Liver (tissue), 9 donors: ENCODE results near the gene ODAM. TPM values are rescaled to one million over a fixed set of nuclear protein-coding genes. Genes with fewer than 3 reads are reported as not detected.
"Not testable (repeated sequence)": the region's sequence is repeated elsewhere in the genome, so short reads cannot be mapped to it uniquely, and the experiment has no call there.

Source experiments
- DNase-seq: peaks from one replicate; pipeline ENCODE4 v3.0.0-alpha.2; 2017; ENCODE audit warnings: low spot score
- H3K27ac ChIP-seq, 2 donors: one replicate each; pipeline ENCODE4 v1.7.0; 2013; ENCODE audit warnings: inconsistent platforms in 2 of 2, low read length in 2 of 2, control low read depth in 1 of 2, low read depth in 1 of 2, mild to moderate bottlenecking in 1 of 2
- H3K27me3 ChIP-seq, 4 donors: one replicate each; pipeline versions ENCODE4 v1.6.1 to v1.7.0; 2013; ENCODE audit warnings: low read length in 3 of 4, inconsistent platforms in 1 of 4, mild to moderate bottlenecking in 1 of 4, moderate library complexity in 1 of 4; ENCODE audit not compliant: control insufficient read depth in 4 of 4, insufficient read depth in 4 of 4
- H3K36me3 ChIP-seq, 4 donors: one replicate each; pipeline versions ENCODE4 v1.6.1 to v1.7.0; 2013; ENCODE audit warnings: low read length in 3 of 4, mild to moderate bottlenecking in 3 of 4, low read depth in 1 of 4, moderate library complexity in 1 of 4; ENCODE audit not compliant: control insufficient read depth in 4 of 4, insufficient read depth in 3 of 4
- H3K4me1 ChIP-seq, 4 donors: one replicate each; pipeline versions ENCODE4 v1.6.1 to v1.7.0; 2013; ENCODE audit warnings: low read length in 3 of 4, mild to moderate bottlenecking in 3 of 4, moderate library complexity in 1 of 4; ENCODE audit not compliant: control insufficient read depth in 4 of 4, insufficient read depth in 4 of 4
- H3K4me3 ChIP-seq, 3 donors: one replicate each; pipeline versions ENCODE4 v1.6.1 to v1.7.0; 2013; ENCODE audit warnings: low read length in 3 of 3, control low read depth in 1 of 3, low read depth in 1 of 3, mild to moderate bottlenecking in 1 of 3
- H3K9ac ChIP-seq, 2 donors: one replicate each; pipeline ENCODE4 v1.7.0; 2013; ENCODE audit warnings: low read length in 2 of 2, mild to moderate bottlenecking in 2 of 2, moderate library complexity in 2 of 2, control low read depth in 1 of 2, low read depth in 1 of 2
- H3K9me3 ChIP-seq, 4 donors: one replicate each; pipeline versions ENCODE4 v1.6.1 to v1.7.0; 2013; ENCODE audit warnings: low read length in 3 of 4; ENCODE audit not compliant: control insufficient read depth in 4 of 4
- ATF3 ChIP-seq: IDR thresholded peaks from 2 replicates; pipeline ENCODE4 v1.6.1; 2016; ENCODE audit warnings: antibody characterized with exemption
- EGR1 ChIP-seq, 2 donors: IDR thresholded peaks; 2 replicates each; pipeline ENCODE4 v1.6.1; 2016 to 2018; ENCODE audit warnings: antibody characterized with exemption in 2 of 2, low read depth in 2 of 2
- FOXA1 ChIP-seq: IDR thresholded peaks from 2 replicates; pipeline ENCODE4 v1.6.1; 2016; ENCODE audit warnings: antibody characterized with exemption
- FOXA2 ChIP-seq: IDR thresholded peaks from 2 replicates; pipeline ENCODE4 v1.6.1; 2016; ENCODE audit warnings: antibody characterized with exemption
- HNF4A ChIP-seq, 2 donors: conservative IDR thresholded peaks; 2 replicates each; pipeline ENCODE4 v1.6.1; 2016; ENCODE audit warnings: antibody characterized with exemption in 2 of 2, mild to moderate bottlenecking in 2 of 2
- HNF4G ChIP-seq: IDR thresholded peaks from 2 replicates; pipeline ENCODE4 v1.6.1; 2016; ENCODE audit warnings: antibody characterized with exemption
- JUND ChIP-seq, 2 donors: IDR thresholded peaks; 2 replicates each; pipeline ENCODE4 v1.6.1; 2016; ENCODE audit warnings: antibody characterized with exemption in 2 of 2
- MAX ChIP-seq: IDR thresholded peaks from 2 replicates; pipeline ENCODE4 v1.6.1; 2016; ENCODE audit warnings: antibody characterized with exemption
- NR2F2 ChIP-seq: IDR thresholded peaks from 2 replicates; pipeline ENCODE4 v1.6.1; 2016; ENCODE audit warnings: antibody characterized with exemption
- REST ChIP-seq: IDR thresholded peaks from 2 replicates; pipeline ENCODE4 v1.6.1; 2016; ENCODE audit warnings: antibody characterized with exemption, mild to moderate bottlenecking
- RXRA ChIP-seq, 2 donors: IDR thresholded peaks; 2 replicates each; pipeline ENCODE4 v1.6.1; 2017 to 2018; ENCODE audit warnings: antibody characterized with exemption in 2 of 2, mild to moderate bottlenecking in 1 of 2
- SP1 ChIP-seq: IDR thresholded peaks from 2 replicates; pipeline ENCODE4 v1.6.1; 2018; ENCODE audit warnings: antibody characterized with exemption, mild to moderate bottlenecking
- TAF1 ChIP-seq: conservative IDR thresholded peaks from 2 replicates; pipeline ENCODE4 v1.6.1; 2016; ENCODE audit warnings: antibody characterized with exemption, mild to moderate bottlenecking
- YY1 ChIP-seq: IDR thresholded peaks from 2 replicates; pipeline ENCODE4 v1.6.1; 2016; ENCODE audit warnings: antibody characterized with exemption, mild to moderate bottlenecking
- WGBS: extraction: QIAGEN DNeasy Blood & Tissue Kit; methylation state at CpG from one replicate; pipeline ENCODE4 v1.1.7; 2013; 5-methylcytosine and 5-hydroxymethylcytosine counted together
- polyA plus RNA-seq, 2 donors: library from polyadenylated mRNA; stranded (reverse) in 1 of 2; unstranded in 1 of 2; fragments of 200-250 nt in 1 of 2; fragments of >200 nt in 1 of 2; fragmentation: Nextera tagmentation in 1 of 2; extraction: Ambion mirVana in 1 of 2; gene quantifications; one replicate each; pipeline versions ENCODE4 v1.2.1 to v1.2.3, GENCODE V29; 2013 to 2015
- total RNA-seq, 2 donors: library from RNA; depleted of rRNA; stranded (reverse); fragments of >200 nt; gene quantifications; one replicate each; pipeline ENCODE4 v1.2.3, GENCODE V29; 2014
- donor health status: healthy.
- donor health status: healthy.
- donor health status: healthy.
- donor health status: healthy.
- donor health status: healthy.

The ODAM gene
- total and polyA plus RNA-seq, 4 donors, result 0.25 to 0.28 TPM; not detected in 2

- 26% methylated on average over 3 of the region's 3 CpGs for WGBS
Measured at GRCh38 chr4:70239131-70239883, 43.8 kb downstream of the ODAM start.

GRCh38 chr4:70239884-70240591 lies 44.5 kb downstream of the ODAM start:
- no peak for DNase-seq
- Histone ChIP-seq H3K9ac (no peak overlapping the region), H3K27ac (no peak overlapping the region), H3K4me1 (peaks cover 0 to 4% (median 0%) of the 10 kb centered on the region in 4 donors), H3K4me3 (no peak overlapping the region), H3K27me3 (no peaks in the 10 kb centered on the region), H3K9me3 (no peaks in the 10 kb centered on the region), H3K36me3 (no peaks in the 10 kb centered on the region)
- TF ChIP-seq REST (no peak), MAX (no peak), YY1 (no peak), HNF4G (no peak), NR2F2 (no peak), FOXA1 (no peak), ATF3 (no peak), FOXA2 (no peak), RXRA (IDR thresholded peaks at IDR 0.05) (no peak), EGR1 (IDR thresholded peaks at IDR 0.05; ENCODE audit: low read depth in 2 of 2) (no peak), HNF4A (conservative IDR thresholded peaks at IDR 0.05) (no peak), SP1 (no peak), JUND (IDR thresholded peaks at IDR 0.05) (no peak)
- 70% methylated on average over 5 of the region's 5 CpGs for WGBS

More at GRCh38 chr4:70239131-70239883, 43.8 kb downstream of the ODAM start:
- no peaks in the 10 kb centered on the region for H3K9me3 ChIP-seq
- no peaks in the 10 kb centered on the region for H3K27me3 ChIP-seq
- TF ChIP-seq TAF1, result no peak
- no peak overlapping the region for H3K4me3 ChIP-seq
- H3K36me3 ChIP-seq, result no peaks in the 10 kb centered on the region
- H3K27ac ChIP-seq, result no peak overlapping the region
- peaks cover 0 to 4% (median 0%) of the 10 kb centered on the region in 4 donors for H3K4me1 ChIP-seq
- H3K9ac ChIP-seq, result no peak overlapping the region
- no peak for DNase-seq

- 92% methylated on average over 3 of the region's 3 CpGs for WGBS
- H3K9ac ChIP-seq, H3K36me3 ChIP-seq, H3K27ac ChIP-seq, H3K4me1 ChIP-seq, H3K4me3 ChIP-seq, H3K27me3 ChIP-seq, H3K9me3 ChIP-seq, DNase-seq: not testable (repeated sequence)
Measured at GRCh38 chr4:70242297-70242696, 46.8 kb downstream of the ODAM start, which contains the start of gene CSN3. Gene CSN3 (plus strand): TSS chr4:70242597. CDS start chr4:70244820, 2,223 bp downstream.
